ENCODE data around the gene WIPF1.
A peak's percentile ranks its signal among the peaks of the same experiment; 100 is the strongest.

The WIPF1 gene

DNA sequence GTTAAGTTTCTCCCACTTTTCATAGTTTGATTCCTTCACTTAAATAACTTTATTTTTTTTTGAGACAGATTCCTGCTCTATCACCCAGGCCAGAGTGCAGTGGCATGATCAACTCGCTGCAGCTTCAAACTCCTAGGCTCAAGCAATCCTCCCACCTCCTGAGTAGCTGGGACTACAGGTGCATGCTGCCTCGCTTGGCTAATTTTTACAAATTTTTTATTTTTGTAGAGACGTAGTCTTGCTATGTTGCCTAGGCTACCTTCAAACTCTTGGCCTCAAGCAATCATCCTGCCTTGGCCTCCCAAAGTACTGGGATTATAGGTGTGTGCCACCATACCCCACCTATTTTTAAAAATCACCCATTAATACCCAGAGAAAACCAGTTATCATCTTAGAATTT is 14.2 kb upstream of the WIPF1 start:
- no peak overlapping the region for H3K4ac ChIP-seq (ENCODE audit: low read length)
- H3K14ac ChIP-seq (ENCODE audit: low read length): no peak overlapping the region
- no peak overlapping the region for H2BK120ac ChIP-seq (ENCODE audit: low read depth, low read length)
- no peak overlapping the region for H4K91ac ChIP-seq (ENCODE audit: low read depth, low read length, poor library complexity)
- no peak overlapping the region for H3K9ac ChIP-seq (ENCODE audit: low read depth, low read length, poor library complexity)
- no peaks in the 10 kb centered on the region for H3K27me3 ChIP-seq (ENCODE audit: control insufficient read depth in 3 of 3, insufficient read depth in 3 of 3, low read depth in 1 of 3, low read length in 3 of 3)
- peaks cover 0 to 2% of the 10 kb centered on the region in 2 donors for H3K9me3 ChIP-seq (replicated peaks in 1 of 2; ENCODE audit: control insufficient read depth in 2 of 2, insufficient read depth in 1 of 2, low read depth in 1 of 2, low read length in 2 of 2)
- DNase-seq (ENCODE audit: low spot score): no peak
- no peak overlapping the region for H2BK12ac ChIP-seq (ENCODE audit: low read length)
- H2BK5ac ChIP-seq (ENCODE audit: low read length): no peak overlapping the region
- H3K36me3 ChIP-seq (replicated peaks in 1 of 2; ENCODE audit: control insufficient read depth in 2 of 2, insufficient read depth in 2 of 2, low read length in 2 of 2): peaks cover 2 to 4% of the 10 kb centered on the region in 2 donors
- H2AFZ ChIP-seq (ENCODE audit: low read length): no peak overlapping the region
- H3K79me1 ChIP-seq (ENCODE audit: low read depth, low read length): no peaks in the 10 kb centered on the region
- H3K23ac ChIP-seq (ENCODE audit: low read depth, low read length, poor library complexity): no peak overlapping the region
- H3K4me3 ChIP-seq (ENCODE audit: low read length in 2 of 2): no peak overlapping the region
- no peak overlapping the region for H4K8ac ChIP-seq (ENCODE audit: low read depth, low read length)
- no CpG with 5 or more reads among the region's 3 CpGs for WGBS, 2 donors (ENCODE audit: extremely low coverage in 2 of 2, insufficient read length in 2 of 2, insufficient replicate concordance in 1 of 2)
- no peak overlapping the region for H3K4me2 ChIP-seq (ENCODE audit: insufficient read depth, low read length, poor library complexity, severe bottlenecking)
- no peak overlapping the region for H2AK5ac ChIP-seq (ENCODE audit: low read depth, low read length)
- no peak overlapping the region for H3K18ac ChIP-seq (ENCODE audit: low read length)
- no peak overlapping the region for H2BK15ac ChIP-seq (ENCODE audit: low read length)
- H3K27ac ChIP-seq (replicated peaks; ENCODE audit: low read length): no peak overlapping the region
- peaks cover 0 to 3% of the 10 kb centered on the region in 2 donors for H3K4me1 ChIP-seq (ENCODE audit: control insufficient read depth in 2 of 2, insufficient read depth in 1 of 2, low read depth in 1 of 2, low read length in 2 of 2)

DNA sequence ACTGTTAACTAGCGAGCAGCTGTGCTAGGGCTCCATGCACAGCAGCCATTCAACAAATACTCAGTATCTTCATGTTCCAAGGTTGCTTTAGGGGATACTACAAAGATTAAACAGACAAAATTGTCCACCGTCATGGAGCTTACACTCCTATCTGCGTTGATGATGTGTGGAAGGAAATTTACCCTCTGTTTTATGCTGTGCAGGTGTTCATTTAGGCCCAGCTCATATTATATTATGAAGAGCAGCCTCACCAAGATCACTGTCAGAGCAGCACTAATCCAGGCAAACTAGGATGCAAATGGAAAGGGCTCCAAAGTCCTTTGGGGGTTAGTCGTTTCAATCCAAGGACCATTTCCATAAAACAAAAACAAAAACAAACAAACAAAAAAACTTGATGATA is 13.4 kb upstream of the WIPF1 start:
- Histone ChIP-seq H3K14ac (ENCODE audit: low read length) (no peak overlapping the region), H3K27ac (replicated peaks; ENCODE audit: low read length) (no peak overlapping the region), H2BK15ac (ENCODE audit: low read length) (no peak overlapping the region), H3K18ac (ENCODE audit: low read length) (no peak overlapping the region), H3K4me1 (ENCODE audit: control insufficient read depth in 2 of 2, insufficient read depth in 1 of 2, low read depth in 1 of 2, low read length in 2 of 2) (peaks cover 0 to 3% of the 10 kb centered on the region in 2 donors), H3K9me3 (replicated peaks in 1 of 2; ENCODE audit: control insufficient read depth in 2 of 2, insufficient read depth in 1 of 2, low read depth in 1 of 2, low read length in 2 of 2) (peaks cover 0 to 2% of the 10 kb centered on the region in 2 donors), H3K79me1 (ENCODE audit: low read depth, low read length) (no peaks in the 10 kb centered on the region), H2AK5ac (ENCODE audit: low read depth, low read length) (no peak overlapping the region), H3K4me2 (ENCODE audit: insufficient read depth, low read length, poor library complexity, severe bottlenecking) (no peak overlapping the region), H3K4me3 (ENCODE audit: low read length in 2 of 2) (no peak overlapping the region), H2BK120ac (ENCODE audit: low read depth, low read length) (no peak overlapping the region), H4K8ac (ENCODE audit: low read depth, low read length) (no peak overlapping the region), H4K91ac (ENCODE audit: low read depth, low read length, poor library complexity) (no peak overlapping the region), H3K4ac (ENCODE audit: low read length) (no peak overlapping the region), H3K23ac (ENCODE audit: low read depth, low read length, poor library complexity) (no peak overlapping the region), H2BK5ac (ENCODE audit: low read length) (no peak overlapping the region), H2BK12ac (ENCODE audit: low read length) (no peak overlapping the region), H3K36me3 (replicated peaks in 1 of 2; ENCODE audit: control insufficient read depth in 2 of 2, insufficient read depth in 2 of 2, low read length in 2 of 2) (peaks cover 2 to 4% of the 10 kb centered on the region in 2 donors), H3K27me3 (ENCODE audit: control insufficient read depth in 3 of 3, insufficient read depth in 3 of 3, low read depth in 1 of 3, low read length in 3 of 3) (no peaks in the 10 kb centered on the region), H3K9ac (ENCODE audit: low read depth, low read length, poor library complexity) (no peak overlapping the region), H2AFZ (ENCODE audit: low read length) (no peak overlapping the region)
- DNase-seq (ENCODE audit: low spot score): no peak
- no CpG with 5 or more reads among the region's 4 CpGs for WGBS, 2 donors (ENCODE audit: extremely low coverage in 2 of 2, insufficient read length in 2 of 2, insufficient replicate concordance in 1 of 2)

DNA sequence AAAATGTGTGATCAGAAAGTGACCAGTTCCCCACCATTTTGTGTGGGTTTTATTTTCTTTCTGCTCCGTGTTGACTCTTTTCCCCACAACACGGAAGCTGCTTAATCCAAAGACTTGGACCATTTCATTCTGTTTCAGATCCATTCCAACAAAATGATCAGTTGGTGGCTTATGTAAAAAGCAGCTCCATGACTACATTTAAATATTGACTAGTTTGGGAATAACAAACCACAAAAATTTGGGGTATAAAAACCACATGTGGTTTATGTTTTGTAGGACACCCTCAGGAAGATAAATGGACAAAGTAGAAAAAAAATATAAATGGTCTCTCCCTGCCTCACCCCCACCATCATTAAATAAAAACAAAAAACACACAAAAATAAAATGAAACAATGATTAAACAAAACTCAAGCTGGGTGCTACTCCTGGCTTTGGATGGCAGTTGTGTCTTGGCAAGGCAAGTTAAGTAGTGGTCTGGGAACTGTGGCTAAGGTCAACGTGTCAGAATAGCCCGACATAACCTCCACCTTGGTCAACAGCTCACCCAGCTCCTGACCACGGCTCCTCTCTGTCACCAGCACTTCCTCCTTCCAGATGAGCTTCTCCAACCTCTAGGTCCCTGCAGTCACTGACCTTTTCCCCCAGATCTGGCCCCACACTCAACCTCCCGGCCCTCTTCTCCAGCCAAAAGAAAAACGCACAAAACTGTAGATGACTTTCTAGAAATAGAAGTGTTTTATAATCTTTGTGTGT is 12.8 kb upstream of the WIPF1 start:
- H3K9me3 ChIP-seq (replicated peaks in 1 of 2; ENCODE audit: control insufficient read depth in 2 of 2, insufficient read depth in 1 of 2, low read depth in 1 of 2, low read length in 2 of 2): peaks cover 0 to 2% of the 10 kb centered on the region in 2 donors
- no peaks in the 10 kb centered on the region for H3K27me3 ChIP-seq (ENCODE audit: control insufficient read depth in 3 of 3, insufficient read depth in 3 of 3, low read depth in 1 of 3, low read length in 3 of 3)
- H3K23ac ChIP-seq (ENCODE audit: low read depth, low read length, poor library complexity): peak overlapping the region; percentile 45
- peaks cover 0 to 3% of the 10 kb centered on the region in 2 donors for H3K4me1 ChIP-seq (ENCODE audit: control insufficient read depth in 2 of 2, insufficient read depth in 1 of 2, low read depth in 1 of 2, low read length in 2 of 2)
- no peak overlapping the region for H4K91ac ChIP-seq (ENCODE audit: low read depth, low read length, poor library complexity)
- H2BK15ac ChIP-seq (ENCODE audit: low read length): no peak overlapping the region
- no peak overlapping the region for H3K9ac ChIP-seq (ENCODE audit: low read depth, low read length, poor library complexity)
- H3K4ac ChIP-seq (ENCODE audit: low read length): no peak overlapping the region
- no peak overlapping the region for H2BK12ac ChIP-seq (ENCODE audit: low read length)
- no CpG with 5 or more reads among the region's 7 CpGs for WGBS, 2 donors (ENCODE audit: extremely low coverage in 2 of 2, insufficient read length in 2 of 2, insufficient replicate concordance in 1 of 2)
- H2AFZ ChIP-seq (ENCODE audit: low read length): no peak overlapping the region
- no peak for DNase-seq (ENCODE audit: low spot score)
- no peak overlapping the region for H2BK120ac ChIP-seq (ENCODE audit: low read depth, low read length)
- H4K8ac ChIP-seq (ENCODE audit: low read depth, low read length): no peak overlapping the region
- H3K4me3 ChIP-seq (ENCODE audit: low read length in 2 of 2): no peak overlapping the region
- no peak overlapping the region for H3K4me2 ChIP-seq (ENCODE audit: insufficient read depth, low read length, poor library complexity, severe bottlenecking)
- H3K14ac ChIP-seq (ENCODE audit: low read length): no peak overlapping the region
- peaks cover 2 to 4% of the 10 kb centered on the region in 2 donors for H3K36me3 ChIP-seq (replicated peaks in 1 of 2; ENCODE audit: control insufficient read depth in 2 of 2, insufficient read depth in 2 of 2, low read length in 2 of 2)
- no peak overlapping the region for H2BK5ac ChIP-seq (ENCODE audit: low read length)
- no peak overlapping the region for H3K27ac ChIP-seq (replicated peaks; ENCODE audit: low read length)
- no peaks in the 10 kb centered on the region for H3K79me1 ChIP-seq (ENCODE audit: low read depth, low read length)
- H2AK5ac ChIP-seq (ENCODE audit: low read depth, low read length): no peak overlapping the region
- no peak overlapping the region for H3K18ac ChIP-seq (ENCODE audit: low read length)

DNA sequence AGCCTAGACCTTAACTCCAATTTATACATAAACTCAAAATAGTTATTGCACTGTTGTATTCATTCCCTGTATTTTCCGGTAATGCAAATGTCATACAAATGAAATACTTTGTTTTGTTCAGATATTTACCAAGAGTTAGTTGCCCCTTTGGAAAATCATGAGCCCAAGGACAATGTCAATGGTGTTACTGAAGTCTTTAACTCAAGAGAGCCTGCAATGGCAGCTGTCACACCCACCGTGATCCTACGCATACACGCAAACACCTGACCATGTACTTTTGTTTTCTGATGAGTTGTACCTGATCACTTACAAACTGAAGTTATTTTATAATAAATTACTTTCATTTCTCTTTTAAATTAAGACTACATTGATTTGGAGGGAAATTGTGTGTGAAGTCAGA is 11.7 kb upstream of the WIPF1 start:
- no peak overlapping the region for H3K4me3 ChIP-seq (ENCODE audit: low read length in 2 of 2)
- H2AFZ ChIP-seq (ENCODE audit: low read length): no peak overlapping the region
- H3K18ac ChIP-seq (ENCODE audit: low read length): no peak overlapping the region
- no peaks in the 10 kb centered on the region for H3K79me1 ChIP-seq (ENCODE audit: low read depth, low read length)
- no peak overlapping the region for H3K4me2 ChIP-seq (ENCODE audit: insufficient read depth, low read length, poor library complexity, severe bottlenecking)
- H2BK120ac ChIP-seq (ENCODE audit: low read depth, low read length): no peak overlapping the region
- no peak for DNase-seq (ENCODE audit: low spot score)
- no peak overlapping the region for H4K8ac ChIP-seq (ENCODE audit: low read depth, low read length)
- H3K27me3 ChIP-seq (ENCODE audit: control insufficient read depth in 3 of 3, insufficient read depth in 3 of 3, low read depth in 1 of 3, low read length in 3 of 3): no peaks in the 10 kb centered on the region
- H3K9me3 ChIP-seq (replicated peaks in 1 of 2; ENCODE audit: control insufficient read depth in 2 of 2, insufficient read depth in 1 of 2, low read depth in 1 of 2, low read length in 2 of 2): peaks cover 0 to 2% of the 10 kb centered on the region in 2 donors
- H4K91ac ChIP-seq (ENCODE audit: low read depth, low read length, poor library complexity): no peak overlapping the region
- H2BK15ac ChIP-seq (ENCODE audit: low read length): no peak overlapping the region
- H3K4ac ChIP-seq (ENCODE audit: low read length): no peak overlapping the region
- H3K9ac ChIP-seq (ENCODE audit: low read depth, low read length, poor library complexity): no peak overlapping the region
- H2AK5ac ChIP-seq (ENCODE audit: low read depth, low read length): no peak overlapping the region
- peaks cover 2 to 4% of the 10 kb centered on the region in 2 donors for H3K36me3 ChIP-seq (replicated peaks in 1 of 2; ENCODE audit: control insufficient read depth in 2 of 2, insufficient read depth in 2 of 2, low read length in 2 of 2)
- H2BK5ac ChIP-seq (ENCODE audit: low read length): no peak overlapping the region
- no CpG with 5 or more reads among the region's 4 CpGs for WGBS, 2 donors (ENCODE audit: extremely low coverage in 2 of 2, insufficient read length in 2 of 2, insufficient replicate concordance in 1 of 2)
- no peak overlapping the region for H2BK12ac ChIP-seq (ENCODE audit: low read length)
- H3K4me1 ChIP-seq (ENCODE audit: control insufficient read depth in 2 of 2, insufficient read depth in 1 of 2, low read depth in 1 of 2, low read length in 2 of 2): peaks cover 0 to 3% of the 10 kb centered on the region in 2 donors
- no peak overlapping the region for H3K27ac ChIP-seq (replicated peaks; ENCODE audit: low read length)
- H3K14ac ChIP-seq (ENCODE audit: low read length): no peak overlapping the region
- H3K23ac ChIP-seq (ENCODE audit: low read depth, low read length, poor library complexity): no peak overlapping the region

Data from neuronal stem cell (in vitro differentiated cells).